ENCODE data around the gene PITPNM1.
A peak's percentile ranks its signal among the peaks of the same experiment; 100 is the strongest.
"Not testable (repeated sequence)": the region's sequence is repeated elsewhere in the genome, so short reads cannot be mapped to it uniquely, and the experiment has no call there.

PITPNM1 gene

DNA sequence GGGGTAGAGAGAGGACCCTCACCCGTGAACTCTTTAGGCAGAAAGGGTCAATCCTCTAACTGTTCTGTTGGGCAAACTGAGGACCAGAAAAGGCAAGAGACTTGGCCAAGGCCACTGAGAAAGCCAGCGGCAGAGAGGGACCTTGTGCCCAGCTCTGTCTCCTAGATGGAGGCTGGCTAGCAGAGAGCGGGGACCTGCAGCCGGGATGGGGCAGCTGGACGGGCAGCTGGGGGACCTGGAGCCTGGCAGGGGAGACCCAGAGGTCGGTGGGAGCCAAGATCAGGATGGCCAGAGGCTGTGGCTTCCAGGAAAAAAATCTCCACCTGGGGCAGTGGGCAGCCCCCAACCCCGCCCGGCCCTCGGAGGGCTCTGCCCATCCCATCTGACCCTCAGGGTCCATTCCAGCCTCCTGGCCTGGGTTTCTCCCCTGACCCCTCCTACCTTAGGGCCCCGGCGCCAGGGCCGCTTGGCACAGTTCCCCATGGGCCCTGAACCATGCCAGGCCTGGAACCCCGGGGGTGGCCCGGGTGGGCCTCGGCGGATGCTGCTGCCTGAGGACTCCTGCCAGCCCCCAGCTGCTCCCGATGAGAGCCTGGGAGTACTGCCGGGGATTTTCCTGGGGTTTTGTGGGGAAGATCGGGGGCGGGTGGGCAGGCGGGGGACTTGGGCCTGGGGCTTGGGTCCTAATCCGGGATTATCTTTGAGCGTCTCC lies 17.8 kb upstream of the PITPNM1 start, which contains the start of gene CABP2:
Gene CABP2 (minus strand): TSS at position 603 of the 712 bp plus-strand sequence. CDS start 120 bp downstream, at position 483.
- no peak for FAIRE-seq

DNA sequence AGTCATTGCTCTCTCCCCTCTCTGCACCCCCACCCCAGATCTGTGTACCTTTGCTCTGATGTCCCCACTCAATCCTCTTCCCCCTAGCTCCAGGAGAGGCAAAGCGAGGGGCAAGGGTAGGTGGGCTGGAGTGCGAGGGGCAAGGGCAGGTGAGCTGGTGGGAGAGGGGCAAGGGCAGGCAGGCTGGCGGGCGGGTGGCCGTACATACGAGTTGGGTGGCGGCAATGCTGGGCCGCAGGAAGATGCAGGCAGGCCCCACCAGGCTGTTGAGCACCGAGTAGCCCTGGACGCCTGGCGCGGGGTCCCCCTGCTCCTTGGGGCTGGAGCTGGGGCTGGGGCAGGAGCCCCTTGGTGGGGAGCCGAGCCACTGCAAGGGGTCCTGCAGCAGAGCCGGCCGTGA lies 17.2 kb upstream of the PITPNM1 start:
- FAIRE-seq = no peak

DNA sequence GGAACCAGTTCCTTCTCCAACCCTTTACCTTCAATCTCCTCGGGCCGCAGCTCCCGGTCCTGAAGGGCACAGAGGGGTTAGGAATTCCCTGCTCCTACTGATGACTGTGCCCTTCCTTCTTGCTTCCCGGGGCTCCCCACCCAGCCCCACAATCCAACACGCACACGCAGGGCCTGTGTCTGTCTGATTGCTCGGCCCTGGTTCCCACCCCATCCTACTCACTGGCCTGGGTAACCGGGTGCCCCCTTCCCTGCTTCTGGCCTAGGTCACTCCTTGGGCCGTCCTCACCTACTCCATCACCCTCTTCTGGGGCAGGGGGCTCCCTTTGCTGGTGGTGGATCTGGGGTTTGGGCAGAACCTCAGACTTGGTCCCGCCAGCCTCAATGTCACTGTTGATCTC lies 16.8 kb upstream of the PITPNM1 start:
- no peak for FAIRE-seq

DNA sequence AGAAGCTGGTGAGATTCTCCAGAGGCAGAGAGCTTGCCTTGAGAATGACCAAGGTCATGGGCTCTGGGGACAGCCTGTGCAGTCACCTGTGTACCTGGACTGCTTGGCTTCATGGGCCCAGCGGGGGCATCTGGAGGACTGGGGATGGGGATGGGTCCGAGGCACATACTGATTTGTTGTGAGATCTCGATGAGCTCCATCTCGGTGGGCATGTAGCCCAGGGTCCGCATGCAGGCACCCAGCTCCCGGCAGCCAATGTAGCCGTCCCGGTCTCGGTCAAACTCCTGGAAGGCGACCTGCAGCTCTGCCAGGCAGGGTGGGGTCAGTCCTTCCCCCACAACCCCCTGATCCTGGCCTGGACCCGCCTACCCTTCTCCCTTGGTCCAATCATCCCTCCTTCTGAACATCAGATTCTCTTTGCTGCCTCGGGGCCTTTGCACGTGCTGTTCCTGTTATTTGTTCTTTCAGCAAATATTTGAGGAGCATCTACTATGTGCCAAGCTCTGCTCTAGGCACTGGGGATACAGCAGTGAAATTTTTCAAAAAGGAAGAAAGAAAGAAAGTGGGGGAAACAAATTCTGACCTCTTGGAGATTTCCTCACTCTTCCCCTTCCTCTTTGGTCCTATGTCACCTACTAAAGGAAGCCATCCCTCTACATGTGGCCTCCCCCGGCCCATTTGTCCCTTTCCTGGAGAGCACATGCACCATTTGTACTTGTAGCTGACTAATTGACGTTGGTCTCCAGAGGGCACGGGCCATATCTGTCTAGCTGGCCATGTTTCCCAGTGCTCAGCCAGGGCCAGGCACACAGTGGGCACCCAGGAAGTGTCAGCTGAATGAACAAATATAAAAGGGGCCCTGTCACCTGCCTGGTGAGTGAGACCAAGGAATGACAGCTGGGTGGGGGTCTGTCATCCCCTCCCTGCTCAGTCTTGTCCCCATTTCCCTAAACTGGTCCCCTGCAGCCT lies 16.0 kb upstream of the PITPNM1 start:
- FAIRE-seq = no peak

DNA sequence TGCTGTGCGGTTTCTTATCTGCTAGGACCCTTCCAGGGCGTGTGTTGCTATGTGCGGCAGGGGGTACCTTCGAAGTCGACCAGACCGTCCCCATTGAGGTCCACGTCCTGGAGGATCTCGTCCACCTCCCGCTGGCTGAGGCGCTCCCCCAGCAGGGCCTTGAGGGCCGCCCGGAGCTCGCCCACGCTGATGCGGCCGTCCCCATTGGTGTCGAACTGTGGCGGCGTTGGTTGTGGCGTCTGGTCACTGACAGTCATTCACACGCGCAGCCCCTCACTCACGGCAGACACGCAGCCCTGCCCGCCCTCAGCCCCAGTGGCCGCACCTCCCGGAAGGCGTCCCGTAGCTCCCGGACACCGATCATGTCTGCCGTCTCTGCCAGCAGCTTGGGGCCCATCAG lies 14.6 kb upstream of the PITPNM1 start:
- no peak for FAIRE-seq

DNA sequence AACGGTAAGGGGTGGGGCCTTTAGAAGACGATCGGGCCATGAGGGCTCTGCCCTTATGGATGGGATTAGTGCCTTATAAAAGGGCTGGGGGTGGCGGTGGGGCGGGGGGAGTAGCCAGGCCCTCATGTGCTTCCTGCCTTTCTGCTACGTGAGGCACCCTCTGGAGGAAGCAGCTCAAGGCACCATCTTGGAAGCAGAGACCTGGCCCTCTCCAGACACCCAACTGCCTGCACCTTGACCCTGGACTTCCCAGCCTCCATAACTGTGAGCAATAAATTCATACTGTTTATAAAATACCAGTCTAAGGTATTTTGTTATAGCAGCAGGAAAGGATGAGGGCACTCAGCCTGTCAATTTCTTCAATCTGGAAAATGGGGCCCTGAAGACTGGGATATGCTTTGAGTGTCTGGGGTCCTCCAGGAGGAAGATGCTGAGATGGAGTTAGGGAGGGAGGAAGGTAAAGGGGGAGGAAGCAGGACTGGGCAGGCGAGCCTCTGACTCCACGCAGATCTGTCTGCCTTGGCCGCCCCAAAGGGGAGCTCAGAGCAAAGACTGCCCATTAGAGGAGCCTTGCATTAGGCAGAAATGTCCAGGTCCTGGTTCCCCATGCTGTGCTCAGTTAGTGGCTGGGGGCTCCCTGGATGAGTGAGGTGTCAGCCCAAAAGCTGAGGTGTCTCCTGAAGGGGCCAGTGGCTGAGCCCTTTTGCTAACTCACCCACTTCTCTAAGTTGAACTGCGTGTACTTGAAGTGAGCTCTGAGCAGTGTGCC lies 12.8 kb upstream of the PITPNM1 start:
- no peak for FAIRE-seq

DNA sequence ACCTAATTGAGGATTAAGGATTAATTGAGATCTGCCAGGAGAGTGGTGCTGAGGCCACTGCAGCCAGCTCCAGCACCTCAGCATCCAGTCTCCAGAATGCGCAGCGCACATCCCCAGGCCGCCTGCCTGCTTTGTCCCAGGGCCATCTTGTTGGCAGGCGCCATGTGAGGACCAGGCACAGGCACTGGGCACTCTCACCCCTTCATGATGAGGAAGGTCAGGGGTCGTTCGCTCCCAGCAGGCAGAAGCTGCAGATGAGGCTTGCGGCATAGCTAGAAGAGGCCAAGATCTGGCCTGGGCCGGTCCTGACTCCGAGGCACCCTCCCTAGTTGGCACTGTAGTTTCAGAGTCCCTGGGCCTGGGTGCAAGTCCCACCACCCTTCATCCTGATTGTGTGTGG lies 11.6 kb upstream of the PITPNM1 start:
- FAIRE-seq = no peak

DNA sequence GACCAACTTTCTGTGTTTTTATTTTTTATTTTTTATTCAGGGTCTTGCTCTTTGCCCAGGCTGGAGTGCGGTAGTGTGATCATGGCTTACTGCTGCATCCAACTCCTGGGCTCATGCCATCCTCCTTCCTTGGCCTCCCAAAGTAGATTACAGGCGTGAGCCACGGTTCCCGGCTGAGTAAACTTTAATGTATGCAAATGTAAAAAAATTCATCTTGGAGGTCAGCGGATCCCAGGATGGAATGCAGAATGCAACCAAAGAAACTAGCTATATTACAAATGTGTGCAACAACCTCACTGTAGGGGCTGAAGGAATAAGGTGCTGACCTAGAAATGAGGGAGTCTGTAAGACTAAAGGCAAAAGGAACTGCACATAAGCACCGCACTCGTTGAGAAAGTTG lies 9.0 kb upstream of the PITPNM1 start:
- no peak for FAIRE-seq

DNA sequence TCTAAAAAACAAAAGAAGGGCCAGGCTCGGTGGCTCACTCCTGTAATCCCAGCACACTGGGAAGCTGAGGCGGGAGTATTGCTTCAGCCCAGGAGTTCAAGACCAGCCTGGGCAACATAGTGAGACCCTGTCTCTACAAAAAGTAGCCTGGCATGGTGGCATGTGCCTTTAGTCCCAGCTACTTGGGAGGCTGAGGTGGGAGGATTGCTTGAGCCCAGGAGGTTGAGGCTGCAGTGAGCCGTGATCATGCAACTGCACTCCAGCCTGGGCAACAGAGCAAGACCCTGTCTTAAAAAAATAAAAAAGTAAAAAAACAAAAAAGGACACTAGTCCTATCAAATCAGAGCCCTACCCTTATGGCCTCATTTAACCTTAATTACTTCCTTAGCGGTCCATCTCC lies 6.4 kb upstream of the PITPNM1 start:
- FAIRE-seq = not testable (repeated sequence)

DNA sequence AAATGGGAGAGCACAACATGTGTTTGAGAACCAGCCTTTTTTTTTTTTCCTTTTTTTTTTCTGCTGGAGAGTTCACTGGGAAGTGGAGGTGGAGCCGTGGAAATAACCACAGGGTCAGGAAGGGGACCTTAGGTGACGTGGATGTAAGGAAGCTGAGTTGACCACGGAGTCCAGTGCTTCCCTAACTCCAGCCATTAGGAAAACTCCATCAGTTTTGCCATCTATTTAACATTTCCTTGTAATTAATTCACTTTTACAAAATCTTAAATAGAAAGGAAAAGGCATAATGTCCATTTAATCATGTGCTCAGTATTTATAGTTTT lies 4.8 kb upstream of the PITPNM1 start:
- no peak for FAIRE-seq

DNA sequence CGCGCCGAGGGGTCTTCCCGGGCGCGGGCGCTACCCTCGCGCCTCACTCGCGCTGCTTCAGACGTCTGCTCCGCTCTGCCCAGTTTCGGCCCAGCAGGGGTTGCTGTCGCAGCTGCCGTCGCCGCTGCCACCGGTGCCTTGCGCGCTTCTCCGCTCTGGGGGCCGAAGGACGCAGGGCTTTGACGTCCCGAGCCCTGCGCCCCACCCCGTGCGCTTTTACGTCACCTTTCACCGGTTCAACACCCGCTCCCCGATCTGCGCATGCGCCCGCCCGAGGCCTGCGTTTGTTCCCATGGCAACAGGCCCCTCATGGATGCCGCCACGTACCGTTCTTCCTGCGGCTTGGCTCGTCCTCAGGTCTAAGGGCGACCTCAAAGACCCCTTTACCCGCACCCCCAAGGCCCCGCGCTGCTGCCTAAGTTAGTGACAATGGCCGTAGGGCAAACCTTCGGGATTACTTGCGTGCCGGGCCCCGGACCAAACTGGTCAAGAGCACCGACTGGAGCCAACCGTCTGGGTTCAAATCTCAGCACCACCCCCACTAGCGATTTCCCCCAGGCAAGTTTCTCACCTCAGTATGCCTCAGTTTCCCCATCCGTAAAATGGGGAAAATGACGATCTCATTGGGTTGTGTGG lies 3.4 kb upstream of the PITPNM1 start:
- FAIRE-seq = no peak

DNA sequence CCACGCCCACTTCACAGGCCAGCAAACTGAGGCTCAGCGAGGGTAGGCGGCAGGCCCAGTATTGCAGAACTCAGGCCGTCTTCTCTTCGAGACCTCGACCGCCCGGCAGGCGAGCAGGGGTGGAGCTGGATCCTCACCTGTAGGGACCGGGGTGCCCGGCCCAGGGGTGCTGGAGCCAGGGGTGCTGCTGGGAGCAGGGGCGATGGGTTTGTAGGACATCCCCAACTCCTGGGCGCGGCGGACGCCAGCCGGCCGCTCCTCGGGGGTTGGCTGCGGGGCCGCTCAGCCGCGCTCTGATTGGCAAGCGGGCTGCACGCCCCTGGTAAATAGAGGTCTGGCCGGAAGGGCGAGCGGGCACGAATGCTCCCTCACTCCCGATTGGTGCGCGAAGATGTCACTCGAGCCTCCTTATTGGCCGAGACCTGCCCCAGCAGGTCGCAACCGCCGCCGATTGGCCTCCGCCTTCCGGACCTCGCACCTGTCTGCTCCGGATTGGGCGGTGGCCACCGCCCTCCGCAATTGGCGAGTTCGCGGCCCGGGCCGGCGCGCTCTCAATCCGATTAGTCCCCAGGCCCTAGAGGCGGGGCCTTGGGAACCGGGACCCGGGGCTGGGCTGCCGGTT lies 2.8 kb upstream of the PITPNM1 start, which contains the start of gene CDK2AP2:
Gene CDK2AP2 (minus strand): TSS at position 299 of the 622 bp plus-strand sequence. CDS start 80 bp downstream, at position 219.
- FAIRE-seq = peak; percentile 97

DNA sequence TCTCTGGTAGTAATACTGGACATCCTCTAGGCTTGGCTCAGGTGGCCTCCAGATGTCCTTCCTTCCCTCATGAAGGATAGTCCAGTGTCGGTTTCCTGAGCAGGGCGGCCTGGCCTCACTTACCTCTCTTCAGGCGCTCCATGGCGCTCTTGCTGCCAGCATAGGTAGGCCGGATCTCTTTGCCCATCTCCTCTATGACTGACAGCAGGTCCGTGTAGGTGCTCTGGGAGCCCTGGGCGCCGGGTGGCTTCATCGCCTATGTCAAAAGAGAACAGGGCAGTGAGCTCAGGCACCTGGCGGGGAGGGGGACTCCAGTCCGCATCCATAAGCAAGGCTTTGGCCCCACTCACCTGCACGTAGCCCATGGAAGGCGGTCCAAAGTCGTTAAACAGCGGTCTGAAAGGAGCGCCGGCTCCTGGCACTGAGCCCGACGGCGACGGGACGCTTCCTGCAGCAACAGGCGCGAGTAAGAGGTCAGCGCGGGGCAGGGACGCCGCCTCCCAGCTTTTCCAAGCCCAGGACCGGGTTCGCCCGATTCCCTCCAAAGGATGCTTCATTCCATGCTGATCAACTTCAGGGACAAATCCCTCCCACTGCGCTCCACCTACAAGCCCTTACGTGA lies 2.2 kb upstream of the PITPNM1 start:
- FAIRE-seq = no peak

DNA sequence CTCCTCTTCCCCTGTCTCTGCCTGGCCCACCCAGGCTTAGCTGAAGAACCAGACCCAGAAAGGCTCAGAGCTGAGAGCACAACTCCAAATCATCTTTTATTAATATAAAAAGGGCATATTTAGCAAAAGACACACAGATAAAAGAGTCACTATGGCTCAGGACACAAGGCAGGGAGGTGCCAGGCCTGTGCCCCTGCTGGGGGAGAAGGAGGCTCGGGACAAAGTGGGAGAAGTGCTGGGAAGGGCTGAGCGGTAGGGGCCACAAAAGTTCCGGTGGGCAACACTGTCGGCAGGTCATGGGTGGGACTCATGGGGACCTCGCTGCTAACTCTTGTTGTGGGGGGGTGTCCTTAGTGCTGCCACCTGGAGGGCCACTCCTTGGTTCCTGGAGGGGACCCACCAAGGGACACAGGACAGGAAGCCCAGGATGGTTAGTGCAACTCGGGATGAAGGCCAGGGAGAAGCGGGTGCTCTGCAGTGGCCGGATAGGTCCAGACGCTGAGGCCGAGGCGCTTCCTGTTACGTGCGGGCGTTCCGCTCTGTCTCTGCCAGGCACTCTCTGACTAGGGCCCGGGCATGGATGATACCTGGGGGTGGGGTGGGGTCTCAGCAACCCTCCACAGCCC lies 1.4 kb upstream of the PITPNM1 start:
- no peak for FAIRE-seq

DNA sequence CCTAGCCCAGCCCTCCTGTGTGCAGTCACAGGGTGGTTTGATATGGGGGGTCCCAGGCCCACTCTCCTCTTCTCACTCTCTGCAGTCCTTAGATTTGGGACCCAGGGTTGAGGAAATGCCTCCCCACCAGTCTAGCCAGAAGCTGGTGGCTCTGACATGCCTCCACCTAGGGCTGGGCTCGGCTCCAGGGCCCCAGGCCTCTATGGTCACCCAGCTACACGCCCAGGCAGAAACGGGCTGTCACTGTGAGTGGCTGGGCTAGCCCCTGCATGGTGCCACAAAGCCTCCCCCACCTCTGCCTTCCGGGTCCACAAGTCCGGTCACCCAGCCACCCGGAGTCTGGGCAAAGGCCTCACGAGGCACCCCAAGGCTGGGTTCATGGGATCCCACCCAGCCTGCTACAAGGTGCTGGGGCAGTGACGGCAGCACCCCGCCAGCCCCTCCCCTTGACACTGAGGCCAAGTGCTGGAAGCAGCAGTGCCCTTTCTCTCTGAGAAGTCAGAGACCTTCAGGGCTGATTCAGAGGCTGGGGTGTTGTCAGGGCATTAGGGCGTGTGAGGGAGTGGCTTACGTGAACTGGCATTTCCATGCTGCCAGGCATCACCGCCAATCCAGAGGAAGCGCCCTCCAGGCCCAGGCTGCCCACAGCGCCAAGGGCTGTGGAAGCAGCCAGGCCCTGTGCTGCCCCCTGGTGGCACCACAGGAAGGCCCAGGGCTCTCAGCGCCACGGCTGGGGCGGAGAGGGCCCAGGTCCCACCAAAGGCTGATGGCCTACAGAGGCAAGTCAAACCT lies 638 bp upstream of the PITPNM1 start:
- FAIRE-seq = peak; percentile 92

DNA sequence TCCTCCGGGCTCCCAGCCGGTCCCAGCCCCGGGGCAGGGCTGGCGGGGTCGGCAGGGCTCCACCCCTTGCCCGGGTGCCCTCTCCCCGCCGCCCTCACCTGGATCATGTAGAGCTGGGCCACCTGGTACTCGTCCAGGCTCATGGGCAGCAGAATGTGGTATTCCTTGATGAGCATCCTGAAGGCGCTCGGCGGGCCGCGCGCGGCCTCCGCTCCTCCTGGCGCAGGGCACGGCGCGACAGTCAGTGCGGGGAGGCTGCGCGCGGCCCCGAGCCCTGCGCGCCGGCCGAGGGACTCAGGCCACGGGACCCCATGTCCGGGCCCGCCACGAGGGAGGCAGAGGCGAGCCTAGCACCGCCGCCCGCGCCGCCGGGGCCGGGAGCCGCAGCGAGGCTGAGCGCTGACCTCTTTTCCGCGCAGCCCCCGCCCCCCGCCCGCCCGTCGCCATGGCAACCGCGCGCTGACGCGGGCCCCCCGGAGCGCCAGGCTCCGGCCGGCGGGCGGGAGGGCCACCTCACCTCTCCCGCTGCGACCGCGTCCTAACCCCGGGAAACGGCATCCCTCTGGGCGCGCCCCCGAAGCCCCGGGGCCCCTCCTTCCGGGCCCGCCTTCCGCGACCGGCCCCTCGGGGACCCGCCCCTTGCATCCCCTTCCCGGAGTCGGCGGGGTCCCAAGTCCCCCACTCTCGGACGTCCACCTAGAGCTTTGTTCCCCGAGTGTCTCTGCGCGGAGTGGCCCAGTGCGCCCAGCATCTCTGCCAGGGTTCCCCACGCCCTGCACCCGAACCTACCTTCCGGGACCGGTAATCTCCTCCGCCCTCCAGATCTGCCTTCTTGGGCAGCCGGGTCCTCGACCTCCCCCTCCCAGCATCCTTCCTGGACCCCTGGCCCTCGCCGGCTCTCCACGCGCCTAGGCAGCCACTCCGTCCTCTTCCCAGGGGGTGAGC lies 886 bp downstream of the PITPNM1 start:
- no peak for FAIRE-seq

DNA sequence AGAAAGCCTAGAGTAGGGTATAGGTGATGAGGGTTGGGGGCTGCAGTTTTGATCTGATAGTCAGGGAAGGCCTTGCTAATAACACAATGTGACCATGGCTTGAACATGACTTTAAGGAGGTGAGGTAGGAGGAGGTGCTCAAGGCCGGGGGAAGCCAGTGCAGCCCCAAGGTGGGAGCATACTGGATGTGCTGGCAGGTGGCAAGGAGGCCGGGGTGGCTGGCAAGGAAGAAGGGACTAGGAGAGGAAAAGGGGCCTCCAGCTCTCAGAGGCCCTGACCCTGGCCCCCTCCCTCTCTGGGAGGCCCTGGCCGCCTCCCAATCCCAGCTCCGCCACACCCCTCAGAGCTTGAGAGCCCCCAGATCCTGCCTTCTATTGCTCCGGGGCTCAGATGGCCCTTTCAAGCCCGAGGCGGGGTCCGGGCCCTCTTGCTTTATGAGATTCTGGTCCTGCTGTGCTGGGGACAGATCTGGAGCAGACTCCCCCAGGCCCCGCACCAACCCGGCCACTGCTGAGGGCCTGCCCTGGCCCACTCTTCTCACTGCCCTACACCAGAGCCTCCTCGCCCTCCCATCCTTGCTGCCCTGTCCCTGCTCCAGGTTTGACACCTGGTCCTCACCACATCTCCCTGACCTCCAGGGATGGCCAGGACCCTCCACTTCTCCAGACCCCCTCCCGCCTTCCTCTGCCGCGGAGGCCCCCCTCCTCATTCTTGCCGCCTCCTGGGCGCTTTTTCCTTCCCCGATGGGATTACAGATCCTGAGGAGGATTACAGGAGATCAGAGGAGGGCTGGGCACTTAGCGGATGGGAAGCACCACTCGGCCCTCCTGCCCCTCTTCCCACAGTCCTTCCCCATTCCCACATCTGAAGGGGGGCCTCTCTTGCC lies 1.8 kb downstream of the PITPNM1 start:
- FAIRE-seq = no peak

DNA sequence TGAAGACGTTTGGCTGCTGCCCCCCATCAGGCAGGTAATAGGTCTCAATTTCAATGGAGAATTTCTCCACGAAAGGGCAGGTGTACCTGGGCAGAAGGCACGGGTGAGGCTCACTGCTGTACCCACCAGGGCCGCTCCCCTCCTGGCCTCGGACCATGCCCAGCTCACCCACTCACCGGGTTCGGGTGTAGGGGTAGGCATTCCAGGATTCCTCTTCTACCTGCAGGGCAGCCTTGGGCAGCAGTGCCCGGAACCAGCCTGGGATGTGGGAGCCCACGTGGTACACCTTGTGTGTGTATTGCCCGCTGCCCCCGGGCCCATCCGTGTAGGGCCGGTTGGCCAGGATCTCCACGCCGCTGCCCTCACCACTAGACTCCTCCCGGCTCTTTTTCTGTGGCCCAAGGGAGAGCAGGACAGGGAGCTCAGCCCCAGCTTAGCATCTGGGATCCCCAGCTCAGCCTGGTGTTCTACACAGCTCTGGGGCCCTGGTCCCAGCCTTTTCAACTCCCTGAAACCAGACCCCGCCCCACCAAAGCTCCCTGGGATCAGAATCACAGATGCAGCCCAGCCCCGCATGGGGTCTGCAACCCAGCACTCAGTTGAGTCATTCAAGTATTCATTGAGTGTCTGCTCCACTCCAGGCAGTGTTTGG lies 2.7 kb downstream of the PITPNM1 start:
- FAIRE-seq = no peak

Measured in G401.6 (cell line).